BJ (cell line): Measurements from ENCODE around the gene BRINP2. TPM values are rescaled to one million over a fixed set of nuclear protein-coding genes. Genes with fewer than 3 reads are reported as not detected.
"Not testable (repeated sequence)": the region's sequence is repeated elsewhere in the genome, so short reads cannot be mapped to it uniquely, and the experiment has no call there.

Experiments
- CTCF ChIA-PET: fragments of 350-600 bp; formaldehyde crosslinking; extraction: SDS; loops from one replicate; lab custom pipeline; 2021; ENCODE audit warnings: antibody characterized with exemption, inconsistent platforms; lab: Yijun Ruan, JAX
- POLR2A ChIA-PET: fragments of 300-600 bp; sonication (Branson Sonifier 250); formaldehyde crosslinking; extraction: SDS; loops from one replicate; lab custom pipeline; 2021; ENCODE audit warnings: antibody characterized with exemption; lab: Charles Lee
- DNase-seq: peaks from one replicate; pipeline ENCODE4 v3.0.0-alpha.2; 2011; ENCODE audit warnings: low read depth
- H3K27me3 ChIP-seq: 2 replicates; pipeline ENCODE4 v1.6.0; 2011; ENCODE audit warnings: low read length; ENCODE audit not compliant: control insufficient read depth, insufficient read depth
- H3K36me3 ChIP-seq: 2 replicates; pipeline ENCODE4 v1.5.1; 2011; ENCODE audit warnings: low read length; ENCODE audit not compliant: control insufficient read depth, insufficient read depth
- H3K4me3 ChIP-seq: 2 replicates; pipeline ENCODE4 v1.5.1; 2011; ENCODE audit warnings: low read depth, mild to moderate bottlenecking, control low read depth, low read length
- CTCF ChIP-seq: IDR thresholded peaks from 2 replicates; pipeline ENCODE4 v1.5.1; 2011; ENCODE audit warnings: low read depth, mild to moderate bottlenecking, control low read depth, inconsistent platforms, low read length, moderate library complexity; ENCODE audit not compliant: insufficient read depth
- polyA plus RNA-seq: library from polyadenylated mRNA; depleted of rRNA; stranded (reverse); fragments of >200 nt; gene quantifications from 2 replicates; pipeline ENCODE4 v1.2.3, GENCODE V29; 2011

The BRINP2 gene
- polyA plus RNA-seq, 1 experiment: 0.02 TPM

GRCh38 chr1:177311586-177311985 lies 140.8 kb downstream of the BRINP2 start:
- no peak overlapping the region for H3K4me3 ChIP-seq
- no peak for DNase-seq
- POLR2A ChIA-PET: no interaction called here
- CTCF ChIA-PET: interaction anchor here (0.9 kb wide), 1 partner anchor 12 kb away, joined by 3 read pairs; no protein-coding TSS in a partner anchor
- H3K27me3 ChIP-seq: no peaks in the 10 kb centered on the region
- no peak for TF ChIP-seq CTCF
- H3K36me3 ChIP-seq: no peaks in the 10 kb centered on the region

GRCh38 chr1:177315261-177315660 lies 144.5 kb downstream of the BRINP2 start:
- DNase-seq: no peak
- TF ChIP-seq CTCF: no peak
- POLR2A ChIA-PET: no interaction called here

GRCh38 chr1:177315761-177316160 lies 145.0 kb downstream of the BRINP2 start:
- no peak for DNase-seq
- POLR2A ChIA-PET: no interaction called here
- H3K27me3 ChIP-seq: no peaks in the 10 kb centered on the region
- no peak for TF ChIP-seq CTCF
- no peak overlapping the region for H3K4me3 ChIP-seq
- CTCF ChIA-PET: no interaction called here
- H3K36me3 ChIP-seq: no peaks in the 10 kb centered on the region

More at GRCh38 chr1:177315261-177315660, 144.5 kb downstream of the BRINP2 start:
- Histone ChIP-seq H3K36me3 (no peaks in the 10 kb centered on the region), H3K4me3 (no peak overlapping the region), H3K27me3 (no peaks in the 10 kb centered on the region)
- CTCF ChIA-PET: no interaction called here

GRCh38 chr1:177321434-177321833 lies 150.7 kb downstream of the BRINP2 start:
- POLR2A ChIA-PET, CTCF ChIA-PET, DNase-seq, H3K36me3 ChIP-seq, H3K27me3 ChIP-seq, H3K4me3 ChIP-seq: not testable (repeated sequence)

GRCh38 chr1:177328251-177328650 lies 157.5 kb downstream of the BRINP2 start:
- POLR2A ChIA-PET: no interaction called here
- DNase-seq: no peak
- no peaks in the 10 kb centered on the region for H3K27me3 ChIP-seq
- H3K36me3 ChIP-seq: no peaks in the 10 kb centered on the region
- CTCF ChIA-PET: interaction anchor here (1.2 kb wide), 1 partner anchor 10 kb away, joined by 5 read pairs; no protein-coding TSS in a partner anchor
- no peak overlapping the region for H3K4me3 ChIP-seq
- no peak for TF ChIP-seq CTCF

GRCh38 chr1:177329871-177330270 lies 159.1 kb downstream of the BRINP2 start:
- Histone ChIP-seq H3K27me3 (no peaks in the 10 kb centered on the region), H3K4me3 (no peak overlapping the region), H3K36me3 (no peaks in the 10 kb centered on the region)
- no peak for DNase-seq
- ChIA-PET CTCF (no interaction called here), POLR2A (no interaction called here)
- no peak for TF ChIP-seq CTCF
